HepG2 (cell line): ENCODE results near the gene COA1. TPM values are rescaled to one million over a fixed set of nuclear protein-coding genes. Genes with fewer than 3 reads are reported as not detected.

Source experiments
- CENPBD1 ChIP-seq: sonication (generic); formaldehyde crosslinking; IDR thresholded peaks from 2 replicates; pipeline ENCODE4 v1.8.0; 2022; ENCODE audit warnings: missing genetic modification reagents, low read depth, mild to moderate bottlenecking, borderline replicate concordance
- GMEB1 ChIP-seq: sonication (generic); formaldehyde crosslinking; IDR thresholded peaks from 2 replicates; pipeline ENCODE4 v1.5.1; 2020; ENCODE audit warnings: missing genetic modification reagents, mild to moderate bottlenecking, borderline replicate concordance
- HIVEP1 ChIP-seq: sonication (generic); formaldehyde crosslinking; IDR thresholded peaks from 2 replicates; pipeline ENCODE4 v1.4.0; 2020; ENCODE audit warnings: mild to moderate bottlenecking, missing genetic modification reagents
- IKZF4 ChIP-seq: sonication (generic); formaldehyde crosslinking; IDR thresholded peaks from 2 replicates; pipeline ENCODE4 v1.5.1; 2020; ENCODE audit warnings: borderline replicate concordance, mild to moderate bottlenecking, low read depth, missing genetic modification reagents; ENCODE audit errors: not compliant biosample characterization
- IRF9 ChIP-seq: sonication (generic); formaldehyde crosslinking; IDR thresholded peaks from 2 replicates; pipeline ENCODE4 v1.8.0; 2022; ENCODE audit warnings: missing genetic modification reagents, mild to moderate bottlenecking, borderline replicate concordance
- MXD4 ChIP-seq: IDR thresholded peaks from 2 replicates; pipeline ENCODE4 v1.6.1; 2016; ENCODE audit warnings: mild to moderate bottlenecking, missing biosample characterization, missing genetic modification reagents
- NCOA2 ChIP-seq: sonication (generic); formaldehyde crosslinking; IDR thresholded peaks from 2 replicates; pipeline ENCODE4 v1.8.0; 2022; ENCODE audit warnings: inconsistent platforms
- NFAT5 ChIP-seq: sonication (generic); formaldehyde crosslinking; IDR thresholded peaks from 2 replicates; pipeline ENCODE4 v1.4.0; 2020; ENCODE audit warnings: missing genetic modification reagents
- NPAS2 ChIP-seq: sonication (generic); formaldehyde crosslinking; IDR thresholded peaks from 2 replicates; pipeline ENCODE4 v1.8.0; 2022; ENCODE audit warnings: mild to moderate bottlenecking, missing genetic modification reagents, borderline replicate concordance
- ONECUT2 ChIP-seq: sonication (generic); formaldehyde crosslinking; IDR thresholded peaks from 2 replicates; pipeline ENCODE4 v1.4.0; 2020; ENCODE audit warnings: missing genetic modification reagents
- SOX5 ChIP-seq: IDR thresholded peaks from 2 replicates; pipeline ENCODE4 v1.6.1; 2016; ENCODE audit warnings: borderline replicate concordance
- SRSF4 ChIP-seq: fragments of 200-400 bp; formaldehyde crosslinking; IDR thresholded peaks from one replicate; pipeline ENCODE4 v1.6.1; 2018; ENCODE audit warnings: mild to moderate bottlenecking, low read depth, low read length, moderate library complexity; ENCODE audit not compliant: poor library complexity, severe bottlenecking
- ZKSCAN8 ChIP-seq: IDR thresholded peaks from 2 replicates; pipeline ENCODE4 v1.6.1; 2016; ENCODE audit warnings: borderline replicate concordance, missing genetic modification reagents, missing compliant biosample characterization
- ZNF3 ChIP-seq: IDR thresholded peaks from 2 replicates; pipeline ENCODE4 v1.7.0; 2017; ENCODE audit warnings: inconsistent platforms
- ZNF329 ChIP-seq: sonication (generic); formaldehyde crosslinking; IDR thresholded peaks from 2 replicates; pipeline ENCODE4 v1.9.0; 2021; ENCODE audit warnings: low read depth, mild to moderate bottlenecking, missing genetic modification reagents
- ZNF431 ChIP-seq: sonication (generic); formaldehyde crosslinking; IDR thresholded peaks from 2 replicates; pipeline ENCODE4 v1.9.0; 2022; ENCODE audit warnings: missing genetic modification reagents, low read depth, mild to moderate bottlenecking, borderline replicate concordance
- ZNF775 ChIP-seq: sonication (generic); formaldehyde crosslinking; IDR thresholded peaks from 2 replicates; pipeline ENCODE4 v1.4.0; 2020; ENCODE audit warnings: missing genetic modification reagents, mild to moderate bottlenecking, moderate library complexity, borderline replicate concordance
- ZNF878 ChIP-seq: sonication (generic); formaldehyde crosslinking; IDR thresholded peaks from 2 replicates; pipeline ENCODE4 v1.8.1; 2023; ENCODE audit warnings: mild to moderate bottlenecking, missing genetic modification reagents, moderate library complexity
- polyA plus RNA-seq, 8 experiments: library from polyadenylated mRNA; depleted of rRNA in 3 of 8; stranded (reverse) in 7 of 8; unstranded in 1 of 8; fragments of >200 nt; fragmentation: Illumina TruSeq in 4 of 8; extraction: Trizol in 4 of 8; gene quantifications; 2 replicates each; pipeline versions ENCODE4 v1.2.1 to v1.2.3, GENCODE V29; 2011 to 2016; ENCODE audit warnings: low read depth in 4 of 8, missing spikeins in 1 of 8, mixed read lengths in 1 of 8; ENCODE audit not compliant: insufficient read depth in 1 of 8
- total RNA-seq, 5 experiments: library from RNA; depleted of rRNA; stranded (reverse); fragments of >200 nt; fragmentation: Illumina TruSeq; extraction: Trizol; gene quantifications; 2 replicates each; pipeline ENCODE4 v1.2.3, GENCODE V29; 2016; ENCODE audit warnings: low read depth in 1 of 5

The COA1 gene
- total and polyA plus RNA-seq, 2 of the 13 experiments (the other 11 are each of a cell fraction or from before 2014, with no cell fraction given), result 33.2 to 65.7 TPM

- TF ChIP-seq IRF9 (CRISPR knock-in tag), result no peak
- 0 out of 2 replicates have a peak, but pooled peaks have one; percentile 42 for TF ChIP-seq GMEB1 (CRISPR knock-in tag)
- TF ChIP-seq ONECUT2 (CRISPR knock-in tag), result no peak
- TF ChIP-seq ZNF775, result no peak
- no peak for TF ChIP-seq NFAT5 (CRISPR knock-in tag)
- no peak for TF ChIP-seq ZNF3
- peak; percentile 84; the same call in 1 of the 2 replicates for TF ChIP-seq ZNF878 (CRISPR knock-in tag)
- no peak for TF ChIP-seq IKZF4 (CRISPR knock-in tag)
- peak; percentile 69; the same call in 1 of the 2 replicates for TF ChIP-seq HIVEP1 (CRISPR knock-in tag)
- TF ChIP-seq ZNF329 (CRISPR knock-in tag), result 0 out of 2 replicates have a peak, but pooled peaks have one; percentile 22
- TF ChIP-seq ZNF431 (CRISPR knock-in tag), result no peak
- TF ChIP-seq NPAS2 (CRISPR knock-in tag), result no peak
- TF ChIP-seq SRSF4, result no peak
- no peak for TF ChIP-seq CENPBD1 (CRISPR knock-in tag)
- TF ChIP-seq NCOA2, result peak; percentile 92
- TF ChIP-seq ZKSCAN8 (CRISPR knock-in tag), result 0 out of 2 replicates have a peak, but pooled peaks have one; percentile 65
- TF ChIP-seq MXD4 (CRISPR knock-in tag), result no peak
- TF ChIP-seq SOX5, result peak; percentile 90
These were observed 40.6 kb upstream of the COA1 start (continued) for GRCh38 chr7:43769791-43770465.
